ENCODE measurements around the gene TACO1. TPM values are rescaled to one million over a fixed set of nuclear protein-coding genes. Genes with fewer than 3 reads are reported as not detected.

Gene TACO1
- total RNA-seq (10 to 100 TPM; 11.2 to 19.9 (median 14.3) TPM), polyA plus RNA-seq (10 to 100 TPM; 28.1 to 50.9 (median 34.2) TPM)

GRCh38 chr17:63600569-63601438 is at the start of gene TACO1:
Gene TACO1, plus strand, starts transcription at chr17:63600895. Its CDS starts 189 bp downstream, at chr17:63601084.
- intact Hi-C loops (cut with DNase I) = loop anchor here (5.0 kb wide), 1 partner anchor 49 kb away; the partner anchor contains the start of gene DCAF7
- H3K27ac ChIP-seq = peak within 1 kb of the TSS; percentile 89 to 95 (median 93)
- 1% methylated on average over 61 of the region's 61 CpGs for WGBS, 2 donors
- peak within 1 kb of the TSS; percentile 85 to 99 (median 98) for H3K4me3 ChIP-seq
- TF ChIP-seq EP300 (IDR thresholded peaks at IDR 0.05) (peak in 1 of 4 donors; percentile 11), POLR2A (IDR thresholded peaks at IDR 0.05) (peak; percentile 43 to 59), CTCF (IDR thresholded peaks at IDR 0.05) (no peak), POLR2AphosphoS5 (IDR thresholded peaks at IDR 0.05) (peak; percentile 69 to 91 (median 80))
- H3K9me3 ChIP-seq = no peaks in the 10 kb centered on the region
- peak; percentile 92 for DNase-seq
- H3K27me3 ChIP-seq = no peaks in the 10 kb centered on the region
- peaks cover 0 to 27% (median 18%) of the 10 kb centered on the region in 4 donors for H3K4me1 ChIP-seq
- H3K36me3 ChIP-seq = peaks cover 0 to 20% (median 11%) of the 10 kb centered on the region in 4 donors

- 19 to 54% methylated on average over 6 of the region's 6 CpGs for WGBS, 2 donors
- TF ChIP-seq POLR2AphosphoS5 (IDR thresholded peaks at IDR 0.05) (no peak), EP300 (IDR thresholded peaks at IDR 0.05) (no peak), POLR2A (IDR thresholded peaks at IDR 0.05) (no peak), CTCF (IDR thresholded peaks at IDR 0.05) (no peak)
- peak overlapping the region; percentile 1 to 95 (median 67) for H3K4me3 ChIP-seq
- DNase-seq = no peak
- intact Hi-C loops (cut with DNase I) = loop anchor here (5.0 kb wide), 1 partner anchor 50 kb away; the partner anchor contains the start of gene TACO1
- H3K27ac ChIP-seq = peak overlapping the region in 2 of 4 donors; percentile 87 to 95
- H3K27me3 ChIP-seq = no peaks in the 10 kb centered on the region
- no peaks in the 10 kb centered on the region for H3K36me3 ChIP-seq
- H3K4me1 ChIP-seq = peaks cover 0 to 60% (median 51%) of the 10 kb centered on the region in 4 donors
- H3K9me3 ChIP-seq = no peaks in the 10 kb centered on the region
Measured at GRCh38 chr17:63552211-63552610, 48.5 kb upstream of the TACO1 start.

- intact Hi-C loops (cut with DNase I) = no loop called here
- Histone ChIP-seq H3K9me3 (no peaks in the 10 kb centered on the region), H3K27me3 (no peaks in the 10 kb centered on the region), H3K4me1 (peaks cover 0 to 64% (median 48%) of the 10 kb centered on the region in 4 donors), H3K36me3 (no peaks in the 10 kb centered on the region), H3K4me3 (no peak overlapping the region), H3K27ac (no peak overlapping the region)
- TF ChIP-seq CTCF (IDR thresholded peaks at IDR 0.05) (no peak), EP300 (IDR thresholded peaks at IDR 0.05) (no peak), POLR2A (IDR thresholded peaks at IDR 0.05) (no peak), POLR2AphosphoS5 (IDR thresholded peaks at IDR 0.05) (no peak)
- whole genome bisulfite sequencing, 2 donors = 78 to 83% methylated on average over 7 of the region's 7 CpGs
- no peak for DNase-seq
Measured at GRCh38 chr17:63555500-63556156, 45.1 kb upstream of the TACO1 start.

GRCh38 chr17:63557416-63557815 is 43.3 kb upstream of the TACO1 start:
- H3K27ac ChIP-seq = no peak overlapping the region
- intact Hi-C loops (cut with DNase I) = no loop called here
- H3K4me3 ChIP-seq = no peak overlapping the region
- H3K36me3 ChIP-seq = no peaks in the 10 kb centered on the region
- no peak for DNase-seq
- no peaks in the 10 kb centered on the region for H3K9me3 ChIP-seq
- H3K27me3 ChIP-seq = no peaks in the 10 kb centered on the region
- H3K4me1 ChIP-seq = peaks cover 0 to 54% (median 34%) of the 10 kb centered on the region in 4 donors
- TF ChIP-seq POLR2AphosphoS5 (IDR thresholded peaks at IDR 0.05) (no peak), POLR2A (IDR thresholded peaks at IDR 0.05) (no peak), CTCF (IDR thresholded peaks at IDR 0.05) (no peak), EP300 (IDR thresholded peaks at IDR 0.05) (no peak)
- 94% methylated on average over 2 of the region's 2 CpGs for WGBS, 2 donors

Measured in sigmoid colon (tissue), 7 donors.